OCI-LY7 (cell line): ENCODE data around the gene TEK.

Experiments used
- EZH2phosphoT487 ChIP-seq: fragments of 200-600 bp; sonication (generic); IDR thresholded peaks from 2 replicates; pipeline ENCODE4 v1.6.1; 2018; ENCODE audit warnings: low read depth, borderline replicate concordance, mild to moderate bottlenecking, mixed run types, antibody characterized with exemption, low read length, moderate library complexity, mixed read lengths
- TF ChIP-seq, protein P1 (sequence below): fragments of 200-600 bp; sonication (generic); conservative IDR thresholded peaks from 2 replicates; pipeline ENCODE4 v1.5.1; 2014; ENCODE audit warnings: mild to moderate bottlenecking, antibody characterized with exemption, low read length, moderate library complexity, mixed read lengths

DNA sequence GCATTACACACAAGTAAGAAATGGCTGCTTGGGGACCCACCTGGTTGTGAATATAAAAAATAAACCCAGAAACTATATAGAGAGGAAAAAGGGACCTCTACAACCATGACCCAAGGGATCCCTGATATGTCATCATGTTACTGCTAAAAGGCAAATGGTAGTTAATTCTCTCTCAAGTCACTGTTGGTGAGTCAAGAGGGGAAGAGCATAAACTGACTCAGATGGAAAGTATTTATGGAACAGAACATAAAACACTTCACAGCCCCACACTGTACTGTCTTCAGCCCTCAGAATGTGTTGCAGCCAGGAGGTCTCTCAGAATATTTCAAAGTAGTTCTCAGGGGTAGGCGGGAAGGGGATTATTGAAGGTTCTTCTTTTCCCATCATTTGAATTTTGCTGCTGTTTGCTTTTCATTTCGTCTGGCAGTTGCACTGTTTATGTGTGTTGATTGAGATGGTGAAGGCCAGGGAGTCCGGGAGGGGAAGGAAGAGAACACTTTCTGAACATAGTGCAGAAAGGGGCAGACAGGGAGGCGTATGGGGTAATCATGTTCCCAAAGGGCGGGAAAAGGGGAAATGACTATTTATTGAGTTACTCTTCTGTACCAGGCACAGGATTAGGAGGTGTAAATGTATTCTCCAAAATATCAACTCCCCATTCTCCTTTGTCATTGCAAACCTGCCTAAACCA is 85.5 kb downstream of the TEK start:
- TF ChIP-seq, protein P1, sequence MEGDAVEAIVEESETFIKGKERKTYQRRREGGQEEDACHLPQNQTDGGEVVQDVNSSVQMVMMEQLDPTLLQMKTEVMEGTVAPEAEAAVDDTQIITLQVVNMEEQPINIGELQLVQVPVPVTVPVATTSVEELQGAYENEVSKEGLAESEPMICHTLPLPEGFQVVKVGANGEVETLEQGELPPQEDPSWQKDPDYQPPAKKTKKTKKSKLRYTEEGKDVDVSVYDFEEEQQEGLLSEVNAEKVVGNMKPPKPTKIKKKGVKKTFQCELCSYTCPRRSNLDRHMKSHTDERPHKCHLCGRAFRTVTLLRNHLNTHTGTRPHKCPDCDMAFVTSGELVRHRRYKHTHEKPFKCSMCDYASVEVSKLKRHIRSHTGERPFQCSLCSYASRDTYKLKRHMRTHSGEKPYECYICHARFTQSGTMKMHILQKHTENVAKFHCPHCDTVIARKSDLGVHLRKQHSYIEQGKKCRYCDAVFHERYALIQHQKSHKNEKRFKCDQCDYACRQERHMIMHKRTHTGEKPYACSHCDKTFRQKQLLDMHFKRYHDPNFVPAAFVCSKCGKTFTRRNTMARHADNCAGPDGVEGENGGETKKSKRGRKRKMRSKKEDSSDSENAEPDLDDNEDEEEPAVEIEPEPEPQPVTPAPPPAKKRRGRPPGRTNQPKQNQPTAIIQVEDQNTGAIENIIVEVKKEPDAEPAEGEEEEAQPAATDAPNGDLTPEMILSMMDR, result no peak
- TF ChIP-seq EZH2phosphoT487, result no peak
